ENCODE measurements around the gene TTYH3.

Gene TTYH3

GRCh38 chr7:2651847-2652735 is 20.3 kb downstream of the TTYH3 start:
- Mint-ChIP-seq H3K27ac (no peak overlapping the region), H3K4me3 (no peak overlapping the region), H3K27me3 (ENCODE audit: low read depth) (no peaks in the 10 kb centered on the region), H3K36me3 (ENCODE audit: low read depth) (peaks cover 15% of the 10 kb centered on the region), H3K4me1 (no peaks in the 10 kb centered on the region), H3K9me3 (no peaks in the 10 kb centered on the region)
- TF ChIP-seq CTCF (IDR thresholded peaks at IDR 0.05; ENCODE audit: unreplicated experiment in 3 of 3) = no peak

GRCh38 chr7:2652736-2653060 is 20.9 kb downstream of the TTYH3 start:
- Mint-ChIP-seq H3K4me1 (no peaks in the 10 kb centered on the region), H3K27ac (no peak overlapping the region), H3K27me3 (ENCODE audit: low read depth) (no peaks in the 10 kb centered on the region), H3K36me3 (ENCODE audit: low read depth) (peaks cover 19% of the 10 kb centered on the region), H3K9me3 (no peaks in the 10 kb centered on the region), H3K4me3 (no peak overlapping the region)
- TF ChIP-seq CTCF (IDR thresholded peaks at IDR 0.05; ENCODE audit: unreplicated experiment in 3 of 3) = no peak

- Mint-ChIP-seq H3K27ac (no peak overlapping the region), H3K27me3 (ENCODE audit: low read depth) (no peaks in the 10 kb centered on the region), H3K9me3 (no peaks in the 10 kb centered on the region), H3K36me3 (ENCODE audit: low read depth) (peaks cover 19% of the 10 kb centered on the region), H3K4me3 (no peak overlapping the region), H3K4me1 (no peaks in the 10 kb centered on the region)
- TF ChIP-seq CTCF (IDR thresholded peaks at IDR 0.05; ENCODE audit: unreplicated experiment in 3 of 3) = no peak
Measured at GRCh38 chr7:2654059-2654458, 22.3 kb downstream of the TTYH3 start.

- H3K4me3 Mint-ChIP-seq = no peak overlapping the region
- no peak for TF ChIP-seq CTCF (IDR thresholded peaks at IDR 0.05; ENCODE audit: unreplicated experiment in 3 of 3)
- peaks cover 12% of the 10 kb centered on the region for H3K36me3 Mint-ChIP-seq (ENCODE audit: low read depth)
- H3K4me1 Mint-ChIP-seq = no peaks in the 10 kb centered on the region
- H3K9me3 Mint-ChIP-seq = no peaks in the 10 kb centered on the region
- no peak overlapping the region for H3K27ac Mint-ChIP-seq
- H3K27me3 Mint-ChIP-seq (ENCODE audit: low read depth) = no peaks in the 10 kb centered on the region
Measured at GRCh38 chr7:2655870-2656614, 24.3 kb downstream of the TTYH3 start.

GRCh38 chr7:2657208-2657607 is 25.4 kb downstream of the TTYH3 start:
- Mint-ChIP-seq H3K36me3 (ENCODE audit: low read depth) (peaks cover 11% of the 10 kb centered on the region), H3K4me1 (no peaks in the 10 kb centered on the region), H3K27ac (no peak overlapping the region), H3K27me3 (ENCODE audit: low read depth) (no peaks in the 10 kb centered on the region), H3K4me3 (no peak overlapping the region), H3K9me3 (no peaks in the 10 kb centered on the region)
- TF ChIP-seq CTCF (IDR thresholded peaks at IDR 0.05; ENCODE audit: unreplicated experiment in 3 of 3) = no peak
